Measurements from ENCODE around the gene JARID2. TPM values are rescaled to one million over a fixed set of nuclear protein-coding genes. Genes with fewer than 3 reads are reported as not detected.

The JARID2 gene
- total and polyA plus RNA-seq, 9 of the 15 experiments (the other 6 are each of a cell fraction or from before 2014, with no cell fraction given), result 5.0 to 29.0 (median 15.6) TPM

DNA sequence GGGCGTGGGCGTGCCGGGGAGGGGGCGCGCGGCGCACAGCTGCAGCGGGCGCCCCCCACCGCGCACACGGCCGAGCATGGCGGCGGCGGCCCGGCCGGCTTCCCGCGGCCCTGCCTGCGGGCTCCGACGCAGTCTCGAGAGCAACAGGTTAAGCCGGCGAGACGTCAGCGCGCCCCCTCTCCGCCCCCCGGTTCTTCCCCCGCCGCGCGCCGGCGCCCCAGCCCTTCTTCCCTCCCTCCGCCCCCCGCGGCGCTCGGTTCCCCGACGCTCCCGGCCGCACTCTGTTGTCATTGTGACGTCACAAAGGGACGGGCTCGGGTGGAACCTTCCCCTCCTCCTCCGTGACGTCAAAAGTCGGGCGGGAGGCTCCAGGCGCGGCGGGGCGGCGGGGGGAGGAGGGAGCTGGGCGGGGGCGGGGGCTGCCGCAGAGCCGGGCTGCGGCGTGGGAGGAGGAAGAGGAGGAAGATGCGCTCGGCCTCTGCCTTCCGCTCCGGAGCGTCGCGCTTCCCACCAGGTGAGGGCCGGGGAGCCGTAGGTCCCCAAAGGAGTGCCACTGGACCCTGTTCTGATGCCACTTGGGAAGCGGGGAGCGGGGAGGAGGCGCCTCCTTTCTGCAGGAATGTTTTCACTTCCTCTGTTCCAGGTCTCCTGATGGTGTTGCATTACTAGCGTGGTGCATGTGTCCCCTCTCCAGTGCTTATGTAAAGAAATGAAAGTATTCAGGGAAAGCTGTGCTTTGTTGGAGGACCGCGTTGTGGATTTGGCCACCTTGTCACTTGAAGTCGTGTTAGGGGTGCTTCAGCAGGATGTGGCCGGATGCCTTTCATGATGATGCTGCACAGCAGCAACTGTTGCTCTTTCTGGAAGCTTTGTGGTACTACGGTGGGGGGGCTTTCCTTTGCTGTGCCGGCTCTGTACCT lies 2.8 kb downstream of the JARID2 start (continued):
- TF ChIP-seq POLR2A (conservative IDR thresholded peaks at IDR 0.05) (0 out of 2 replicates have a peak, but pooled peaks have one; percentile 43), FOXA1 (IDR thresholded peaks at IDR 0.05; ENCODE audit: borderline replicate concordance) (no peak), NFE2 (IDR thresholded peaks at IDR 0.05; ENCODE audit: low read depth) (0 out of 2 replicates have a peak, but pooled peaks have one; percentile 6), CBX1 (IDR thresholded peaks at IDR 0.05; ENCODE audit: low read depth) (no peak), CHD1 (IDR thresholded peaks at IDR 0.05; ENCODE audit: low read length) (no peak), PCBP1 (IDR thresholded peaks at IDR 0.05; ENCODE audit: low read depth, low read length, poor library complexity, severe bottlenecking) (no peak), ZNF146 (CRISPR knock-in tag; IDR thresholded peaks at IDR 0.05; ENCODE audit: unreplicated experiment) (no peak), HEY1 (CRISPR knock-in tag; IDR thresholded peaks at IDR 0.05; ENCODE audit: borderline replicate concordance) (no peak), CCAR2 (IDR thresholded peaks at IDR 0.05; ENCODE audit: low read depth, low read length) (no peak), SMARCA4 (IDR thresholded peaks at IDR 0.05) (peak; percentile 31; the same call in 1 of the 2 replicates), MAFF (IDR thresholded peaks at IDR 0.05; ENCODE audit: low read length) (no peak), MAZ (CRISPR knock-in tag; conservative IDR thresholded peaks at IDR 0.05 in 1 of 2, IDR thresholded peaks at IDR 0.05 in 1 of 2) (peak; percentile 94 to 95), ZNF124 (CRISPR knock-in tag; IDR thresholded peaks at IDR 0.05) (no peak), JUND (IDR thresholded peaks at IDR 0.05; ENCODE audit: borderline replicate concordance, low read depth, low read length) (peak; percentile 81), JUND (tag; IDR thresholded peaks at IDR 0.05; ENCODE audit: borderline replicate concordance, low read depth, low read length) (peak; percentile 12; the same call in 1 of the 3 replicates), PURB (CRISPR knock-in tag; IDR thresholded peaks at IDR 0.05; ENCODE audit: low read depth) (no peak), TGIF2 (CRISPR knock-in tag; IDR thresholded peaks at IDR 0.05) (no peak), U2AF1 (optimal IDR thresholded peaks at IDR 0.05; ENCODE audit: low read depth, low read length) (no peak), SRSF7 (optimal IDR thresholded peaks at IDR 0.05; ENCODE audit: low read depth, low read length) (no peak), NUFIP1 (IDR thresholded peaks at IDR 0.05; ENCODE audit: partially characterized antibody) (no peak), NR4A1 (CRISPR knock-in tag; IDR thresholded peaks at IDR 0.05) (0 out of 2 replicates have a peak, but pooled peaks have one; percentile 26), NR4A1 (tag; IDR thresholded peaks at IDR 0.05) (no peak), SIN3A (IDR thresholded peaks at IDR 0.05; ENCODE audit: borderline replicate concordance in 2 of 2, control insufficient read depth in 1 of 2, low read depth in 2 of 2, low read length in 2 of 2) (0 out of 4 replicates have a peak, but pooled peaks of 1 of the 2 experiments have one; percentile 54), ETV1 (tag; conservative IDR thresholded peaks at IDR 0.05; ENCODE audit: low read depth) (peak; percentile 66)
- TF ChIP-seq, protein P1, sequence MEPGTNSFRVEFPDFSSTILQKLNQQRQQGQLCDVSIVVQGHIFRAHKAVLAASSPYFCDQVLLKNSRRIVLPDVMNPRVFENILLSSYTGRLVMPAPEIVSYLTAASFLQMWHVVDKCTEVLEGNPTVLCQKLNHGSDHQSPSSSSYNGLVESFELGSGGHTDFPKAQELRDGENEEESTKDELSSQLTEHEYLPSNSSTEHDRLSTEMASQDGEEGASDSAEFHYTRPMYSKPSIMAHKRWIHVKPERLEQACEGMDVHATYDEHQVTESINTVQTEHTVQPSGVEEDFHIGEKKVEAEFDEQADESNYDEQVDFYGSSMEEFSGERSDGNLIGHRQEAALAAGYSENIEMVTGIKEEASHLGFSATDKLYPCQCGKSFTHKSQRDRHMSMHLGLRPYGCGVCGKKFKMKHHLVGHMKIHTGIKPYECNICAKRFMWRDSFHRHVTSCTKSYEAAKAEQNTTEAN (CRISPR knock-in tag; IDR thresholded peaks at IDR 0.05), result no peak
- TF ChIP-seq, protein P2, sequence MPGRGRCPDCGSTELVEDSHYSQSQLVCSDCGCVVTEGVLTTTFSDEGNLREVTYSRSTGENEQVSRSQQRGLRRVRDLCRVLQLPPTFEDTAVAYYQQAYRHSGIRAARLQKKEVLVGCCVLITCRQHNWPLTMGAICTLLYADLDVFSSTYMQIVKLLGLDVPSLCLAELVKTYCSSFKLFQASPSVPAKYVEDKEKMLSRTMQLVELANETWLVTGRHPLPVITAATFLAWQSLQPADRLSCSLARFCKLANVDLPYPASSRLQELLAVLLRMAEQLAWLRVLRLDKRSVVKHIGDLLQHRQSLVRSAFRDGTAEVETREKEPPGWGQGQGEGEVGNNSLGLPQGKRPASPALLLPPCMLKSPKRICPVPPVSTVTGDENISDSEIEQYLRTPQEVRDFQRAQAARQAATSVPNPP (IDR thresholded peaks at IDR 0.05; ENCODE audit: borderline replicate concordance, insufficient read depth, insufficient read length), result no peak

All from K562 (cell line).